Mesendoderm (in vitro differentiated cells): Measurements from ENCODE around the gene MMP28.

Experiments used
- DNase-seq: peaks from one replicate; pipeline ENCODE4 v3.0.0; 2013
- H2AK5ac ChIP-seq: 2 replicates; pipeline ENCODE4 v1.6.1; 2013; ENCODE audit warnings: low read length, inconsistent platforms
- H2BK120ac ChIP-seq: 2 replicates; pipeline ENCODE4 v1.6.1; 2013; ENCODE audit warnings: low read depth, mild to moderate bottlenecking, low read length, moderate library complexity, mixed read lengths
- H2BK15ac ChIP-seq: replicated peaks from 2 replicates; pipeline ENCODE4 v1.6.1; 2013; ENCODE audit warnings: low read depth, mild to moderate bottlenecking, moderate library complexity
- H2BK5ac ChIP-seq: 2 replicates; pipeline ENCODE4 v1.6.1; 2013; ENCODE audit warnings: low read length, inconsistent platforms
- H3K18ac ChIP-seq: 2 replicates; pipeline ENCODE4 v1.6.1; 2013; ENCODE audit warnings: mild to moderate bottlenecking, low read length, mixed read lengths
- H3K23ac ChIP-seq: one replicate; pipeline ENCODE4 v1.6.1; 2013; ENCODE audit warnings: low read length
- H3K27ac ChIP-seq: 2 replicates; pipeline ENCODE4 v1.5.1; 2013; ENCODE audit warnings: low read depth, mild to moderate bottlenecking, inconsistent platforms, low read length, moderate library complexity
- H3K27me3 ChIP-seq: 2 replicates; pipeline ENCODE4 v1.6.1; 2013; ENCODE audit warnings: low read length, control low read depth, mild to moderate bottlenecking, inconsistent platforms; ENCODE audit not compliant: insufficient read depth, poor library complexity
- H3K36me3 ChIP-seq: 2 replicates; pipeline ENCODE4 v1.6.1; 2013; ENCODE audit warnings: low read length, inconsistent platforms; ENCODE audit not compliant: control insufficient read depth, insufficient read depth
- H3K4ac ChIP-seq: one replicate; pipeline ENCODE4 v1.6.1; 2013; ENCODE audit warnings: low read depth, mild to moderate bottlenecking, low read length, moderate library complexity
- H3K4me1 ChIP-seq: 2 replicates; pipeline ENCODE4 v1.6.1; 2013; ENCODE audit warnings: low read depth, low read length, inconsistent platforms; ENCODE audit not compliant: control insufficient read depth
- H3K4me2 ChIP-seq: 2 replicates; pipeline ENCODE4 v1.6.1; 2013; ENCODE audit warnings: low read length
- H3K4me3 ChIP-seq: 2 replicates; pipeline ENCODE4 v1.5.1; 2013; ENCODE audit warnings: mild to moderate bottlenecking, low read length
- H3K56ac ChIP-seq: one replicate; pipeline ENCODE4 v1.6.1; 2013; ENCODE audit warnings: low read length
- H3K79me1 ChIP-seq: 2 replicates; pipeline ENCODE4 v1.6.1; 2013; ENCODE audit warnings: low read length, inconsistent platforms
- H3K79me2 ChIP-seq: 2 replicates; pipeline ENCODE4 v1.6.1; 2013; ENCODE audit warnings: mild to moderate bottlenecking, low read length; ENCODE audit not compliant: control insufficient read depth, insufficient read depth
- H3K9ac ChIP-seq: 2 replicates; pipeline ENCODE4 v1.6.1; 2013; ENCODE audit warnings: low read length, inconsistent platforms
- H4K5ac ChIP-seq: one replicate; pipeline ENCODE4 v1.6.1; 2013; ENCODE audit warnings: low read length
- H4K8ac ChIP-seq: one replicate; pipeline ENCODE4 v1.6.1; 2013; ENCODE audit warnings: low read depth, mild to moderate bottlenecking, control low read depth, low read length, moderate library complexity
- WGBS: extraction: QIAGEN DNeasy Blood & Tissue Kit; methylation state at CpG from one replicate; pipeline ENCODE4 v1.1.7; 2013; ENCODE audit warnings: low lambda C conversion rate, missing lambda C conversion rate; ENCODE audit not compliant: insufficient coverage; ENCODE audit errors: extremely low coverage; 5-methylcytosine and 5-hydroxymethylcytosine counted together

MMP28 gene

DNA sequence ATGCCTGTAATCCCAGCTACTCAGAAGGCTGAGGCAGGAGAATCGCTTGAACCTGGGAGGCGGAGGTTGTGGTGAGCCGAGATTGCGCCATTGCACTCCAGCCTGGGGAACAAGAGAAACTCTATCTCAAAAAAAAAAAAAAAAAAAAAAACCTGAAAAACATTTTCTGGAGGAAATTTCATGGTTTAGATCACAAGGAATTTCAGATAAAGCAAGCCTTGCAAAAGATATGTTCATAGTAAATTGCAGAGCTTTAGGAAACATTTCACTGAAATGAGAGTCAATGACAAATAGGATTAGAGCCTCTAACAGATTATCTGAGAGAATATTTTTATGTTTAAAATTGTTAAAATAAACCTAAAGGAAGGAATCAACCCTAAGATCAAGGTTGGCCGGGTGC is 17.0 kb upstream of the MMP28 start:
- Histone ChIP-seq H3K18ac (no peak overlapping the region), H2BK15ac (no peak overlapping the region), H3K56ac (no peak overlapping the region), H3K79me1 (peaks cover 7% of the 10 kb centered on the region), H3K4me3 (no peak overlapping the region), H3K23ac (no peak overlapping the region), H2BK5ac (no peak overlapping the region), H4K8ac (no peak overlapping the region), H3K4ac (no peak overlapping the region), H2AK5ac (no peak overlapping the region), H3K36me3 (no peaks in the 10 kb centered on the region), H3K9ac (no peak overlapping the region), H3K4me1 (no peaks in the 10 kb centered on the region), H3K27me3 (no peaks in the 10 kb centered on the region), H2BK120ac (no peak overlapping the region), H3K79me2 (peaks cover 52% of the 10 kb centered on the region), H3K4me2 (no peak overlapping the region), H3K27ac (no peak overlapping the region), H4K5ac (no peak overlapping the region)
- WGBS = no CpG with 5 or more reads among the region's 5 CpGs
- no peak for DNase-seq

DNA sequence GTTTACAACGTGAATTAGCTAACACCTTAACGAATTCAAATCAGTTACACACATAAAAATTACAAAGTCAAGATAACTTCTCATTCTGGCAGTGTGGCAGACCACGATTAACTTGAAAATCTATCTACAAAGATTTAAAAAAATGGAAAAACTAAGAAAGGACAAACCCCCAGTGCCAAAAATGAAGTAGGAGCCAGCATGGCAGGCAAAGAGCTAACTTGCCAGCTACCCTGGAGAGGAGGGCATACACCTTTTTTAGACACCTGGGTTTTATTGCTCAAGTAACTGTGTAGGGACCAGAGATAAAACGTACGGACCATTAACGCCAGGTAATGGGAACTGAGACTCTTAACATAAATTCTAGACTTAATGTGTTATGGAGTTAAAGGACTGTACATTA is 16.3 kb upstream of the MMP28 start:
- no peak overlapping the region for H2AK5ac ChIP-seq
- H3K36me3 ChIP-seq = no peaks in the 10 kb centered on the region
- no peak overlapping the region for H3K23ac ChIP-seq
- no peak overlapping the region for H3K9ac ChIP-seq
- no peak overlapping the region for H3K27ac ChIP-seq
- H3K4me1 ChIP-seq = no peaks in the 10 kb centered on the region
- WGBS = no CpG with 5 or more reads among the region's 6 CpGs
- no peak overlapping the region for H3K4ac ChIP-seq
- peaks cover 48% of the 10 kb centered on the region for H3K79me2 ChIP-seq
- H3K4me3 ChIP-seq = no peak overlapping the region
- H2BK15ac ChIP-seq = no peak overlapping the region
- no peak overlapping the region for H2BK5ac ChIP-seq
- H4K5ac ChIP-seq = no peak overlapping the region
- no peak overlapping the region for H3K4me2 ChIP-seq
- DNase-seq = no peak
- no peak overlapping the region for H2BK120ac ChIP-seq
- H4K8ac ChIP-seq = no peak overlapping the region
- no peak overlapping the region for H3K18ac ChIP-seq
- no peaks in the 10 kb centered on the region for H3K27me3 ChIP-seq
- peaks cover 5% of the 10 kb centered on the region for H3K79me1 ChIP-seq
- no peak overlapping the region for H3K56ac ChIP-seq

DNA sequence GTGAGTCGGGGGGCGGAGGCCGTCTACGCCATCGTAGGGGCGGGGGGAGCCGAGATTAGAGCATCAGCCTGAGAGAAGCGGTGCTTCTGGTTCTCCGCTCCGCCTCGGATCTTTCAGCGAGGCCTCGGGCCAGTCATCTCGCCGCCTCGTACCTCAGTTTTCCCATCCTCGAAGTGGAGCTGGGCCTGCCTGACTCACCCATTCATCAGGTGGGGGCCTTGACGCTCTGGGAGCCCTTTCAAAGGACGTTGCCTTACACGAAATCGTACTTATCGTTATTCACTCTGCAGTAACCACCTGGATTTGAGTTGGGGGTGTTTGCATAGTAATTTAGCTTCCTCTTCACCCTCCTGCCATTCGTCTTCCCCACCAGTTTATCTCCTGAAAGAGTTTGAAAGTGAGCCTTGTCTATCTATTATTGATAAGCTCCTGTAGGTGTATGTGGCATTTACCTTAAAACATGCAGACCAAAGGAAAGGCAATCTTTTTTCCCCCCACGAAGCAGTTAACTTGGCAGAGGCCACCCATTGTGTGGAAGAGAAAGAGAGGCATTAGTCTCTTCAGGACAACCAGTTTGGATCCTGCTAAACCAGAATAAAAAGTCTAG is 14.5 kb upstream of the MMP28 start:
- H3K4me3 ChIP-seq = peak overlapping the region; percentile 94
- peak overlapping the region; percentile 90 for H3K27ac ChIP-seq
- H3K56ac ChIP-seq = peak overlapping the region; percentile 100
- H3K27me3 ChIP-seq = no peaks in the 10 kb centered on the region
- H3K23ac ChIP-seq = peak overlapping the region; percentile 31
- peak overlapping the region; percentile 85 for H2BK5ac ChIP-seq
- peak overlapping the region; percentile 91 for H3K18ac ChIP-seq
- peak overlapping the region; percentile 92 for H3K4ac ChIP-seq
- H3K36me3 ChIP-seq = no peaks in the 10 kb centered on the region
- H3K4me1 ChIP-seq = no peaks in the 10 kb centered on the region
- H3K79me2 ChIP-seq = peaks cover 38% of the 10 kb centered on the region
- peak overlapping the region; percentile 99 for H3K9ac ChIP-seq
- H2BK15ac ChIP-seq = no peak overlapping the region
- peak overlapping the region; percentile 53 for H4K5ac ChIP-seq
- no peak for DNase-seq
- peak overlapping the region; percentile 80 for H2AK5ac ChIP-seq
- H4K8ac ChIP-seq = no peak overlapping the region
- H3K4me2 ChIP-seq = peak overlapping the region; percentile 41
- peaks cover 5% of the 10 kb centered on the region for H3K79me1 ChIP-seq
- WGBS = no CpG with 5 or more reads among the region's 24 CpGs
- no peak overlapping the region for H2BK120ac ChIP-seq

DNA sequence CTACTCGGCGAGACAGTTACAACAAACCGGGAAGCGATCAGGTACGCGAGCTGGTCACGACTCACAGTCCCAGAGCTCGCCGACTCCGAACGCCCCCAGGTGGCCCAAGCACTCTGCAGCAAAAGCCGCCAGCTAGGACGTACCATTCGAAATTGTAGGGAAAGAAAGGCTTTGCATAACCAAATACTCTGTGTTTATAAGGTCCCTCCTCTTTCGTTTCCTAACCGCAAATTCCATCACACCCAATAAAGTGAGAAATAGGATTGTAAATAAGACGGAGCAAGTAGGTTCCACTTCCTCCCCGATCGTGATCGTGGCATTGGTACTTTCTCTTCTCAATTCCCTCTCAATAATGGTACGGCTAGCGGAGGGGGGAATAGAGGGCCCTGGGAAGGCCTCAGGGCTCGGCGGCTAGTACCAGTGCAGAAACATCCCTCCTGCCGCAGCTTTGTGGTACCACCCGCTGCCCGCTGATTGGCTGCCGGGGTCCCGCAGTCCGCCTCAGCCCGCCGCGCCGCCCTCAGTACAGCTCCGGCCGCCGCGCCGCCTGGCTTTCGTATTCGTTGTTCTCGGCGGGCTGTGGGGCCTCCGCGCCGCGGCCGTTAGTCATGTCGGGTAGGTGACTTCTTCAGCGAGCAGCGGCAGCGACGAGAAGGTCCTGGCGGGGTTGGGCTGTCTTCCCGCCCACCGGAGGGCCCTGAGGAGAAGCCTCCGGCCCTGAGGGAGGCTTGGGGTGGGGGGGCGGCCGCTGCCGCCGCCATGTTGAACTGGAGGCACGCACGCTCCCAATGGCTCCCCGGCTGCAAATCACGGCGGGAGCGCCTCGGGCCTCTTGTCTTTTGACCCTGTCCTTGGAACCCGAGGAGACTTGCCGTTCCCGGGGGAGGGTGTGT is 13.8 kb upstream of the MMP28 start, which contains the start of gene TAF15:
TAF15 (plus strand) TSS at position 523 of the 893 bp plus-strand sequence; CDS start at position 609, 86 bp downstream.
- Histone ChIP-seq H3K4me3 (peak within 1 kb of the TSS; percentile 94), H3K4ac (peak within 1 kb of the TSS; percentile 92), H3K27ac (peak within 1 kb of the TSS; percentile 90), H2BK120ac (no peak within 1 kb of the TSS), H2BK15ac (no peak within 1 kb of the TSS), H3K9ac (peak within 1 kb of the TSS; percentile 99), H3K23ac (peak within 1 kb of the TSS; percentile 81), H2BK5ac (peak within 1 kb of the TSS; percentile 85), H3K56ac (peak within 1 kb of the TSS; percentile 100), H3K27me3 (no peaks in the 10 kb centered on the region), H3K79me1 (peaks cover 5% of the 10 kb centered on the region), H3K18ac (peak within 1 kb of the TSS; percentile 91), H4K5ac (peak within 1 kb of the TSS; percentile 53), H3K79me2 (peaks cover 34% of the 10 kb centered on the region), H3K36me3 (no peaks in the 10 kb centered on the region), H4K8ac (no peak within 1 kb of the TSS), H3K4me1 (no peaks in the 10 kb centered on the region), H2AK5ac (peak within 1 kb of the TSS; percentile 80), H3K4me2 (peak within 1 kb of the TSS; percentile 41)
- DNase-seq = peak; percentile 99
- no CpG with 5 or more reads among the region's 71 CpGs for WGBS

DNA sequence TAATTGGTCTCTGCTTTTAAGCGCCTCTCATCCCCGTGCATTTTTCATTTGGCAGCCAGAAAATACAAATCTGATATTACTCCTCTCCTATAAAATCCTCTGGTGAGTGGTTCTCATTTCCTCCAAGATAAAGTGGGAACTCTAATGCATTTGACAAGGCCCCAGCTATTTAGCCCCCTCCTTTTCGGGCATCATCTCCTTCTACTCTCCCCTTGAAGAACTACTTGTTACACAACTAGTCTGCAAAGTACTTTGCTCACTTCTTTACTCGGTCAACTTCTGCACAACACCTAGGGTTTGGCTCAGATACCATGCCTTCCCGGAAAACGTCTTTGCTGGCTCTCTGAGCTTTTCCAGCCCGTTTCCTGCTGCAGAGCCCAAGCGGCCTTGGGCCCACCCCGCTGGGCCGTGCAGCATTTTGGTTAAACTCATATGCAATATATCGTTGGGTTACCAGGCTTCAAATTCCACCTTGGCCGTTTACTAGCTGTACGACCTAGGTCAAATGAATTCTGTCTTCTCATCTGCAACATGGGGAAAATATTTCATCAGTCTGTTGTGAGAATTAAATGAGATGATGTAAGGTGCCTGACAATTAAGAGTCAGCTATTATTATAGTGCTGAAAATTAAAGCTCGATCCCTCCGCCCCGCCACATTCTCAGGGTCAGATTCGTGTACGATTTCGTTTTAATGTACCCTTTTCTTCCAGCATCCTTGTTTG is 13.0 kb upstream of the MMP28 start:
- no CpG with 5 or more reads among the region's 19 CpGs for WGBS
- no peak overlapping the region for H4K5ac ChIP-seq
- H2BK5ac ChIP-seq = no peak overlapping the region
- H3K56ac ChIP-seq = peak overlapping the region; percentile 69
- no peak overlapping the region for H2BK15ac ChIP-seq
- no peak overlapping the region for H4K8ac ChIP-seq
- H3K27me3 ChIP-seq = no peaks in the 10 kb centered on the region
- no peaks in the 10 kb centered on the region for H3K4me1 ChIP-seq
- H3K4me3 ChIP-seq = no peak overlapping the region
- no peak overlapping the region for H2BK120ac ChIP-seq
- no peak overlapping the region for H3K23ac ChIP-seq
- H2AK5ac ChIP-seq = no peak overlapping the region
- no peak for DNase-seq
- H3K4me2 ChIP-seq = peak overlapping the region; percentile 32
- H3K79me2 ChIP-seq = peaks cover 30% of the 10 kb centered on the region
- no peaks in the 10 kb centered on the region for H3K36me3 ChIP-seq
- peaks cover 5% of the 10 kb centered on the region for H3K79me1 ChIP-seq
- no peak overlapping the region for H3K18ac ChIP-seq
- H3K27ac ChIP-seq = no peak overlapping the region
- H3K9ac ChIP-seq = peak overlapping the region; percentile 49
- no peak overlapping the region for H3K4ac ChIP-seq
